ENCODE results near the gene NPHS1.
"Not testable (repeated sequence)": the region's sequence is repeated elsewhere in the genome, so short reads cannot be mapped to it uniquely, and the experiment has no call there.

Gene NPHS1

DNA sequence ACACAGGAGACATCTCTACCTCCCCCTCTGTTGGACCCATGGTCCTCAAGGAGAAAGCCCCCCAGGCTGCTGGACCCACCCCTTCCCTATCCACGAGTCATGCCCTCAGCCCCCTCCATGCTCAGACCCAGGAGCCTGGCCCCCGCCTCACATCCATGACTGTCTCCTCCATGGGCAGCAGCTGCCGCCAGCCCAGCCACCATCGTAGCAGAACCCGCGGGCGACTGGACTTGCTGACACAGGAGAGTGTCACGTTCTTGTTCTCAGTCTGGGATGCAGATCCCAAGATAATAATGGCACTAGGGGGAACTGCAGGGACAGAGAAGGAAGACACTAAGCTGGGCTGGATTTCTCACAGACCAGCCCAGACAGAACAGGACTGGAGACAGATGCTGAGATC is 3.8 kb downstream of the NPHS1 start:
- DNase-seq = no peak

DNA sequence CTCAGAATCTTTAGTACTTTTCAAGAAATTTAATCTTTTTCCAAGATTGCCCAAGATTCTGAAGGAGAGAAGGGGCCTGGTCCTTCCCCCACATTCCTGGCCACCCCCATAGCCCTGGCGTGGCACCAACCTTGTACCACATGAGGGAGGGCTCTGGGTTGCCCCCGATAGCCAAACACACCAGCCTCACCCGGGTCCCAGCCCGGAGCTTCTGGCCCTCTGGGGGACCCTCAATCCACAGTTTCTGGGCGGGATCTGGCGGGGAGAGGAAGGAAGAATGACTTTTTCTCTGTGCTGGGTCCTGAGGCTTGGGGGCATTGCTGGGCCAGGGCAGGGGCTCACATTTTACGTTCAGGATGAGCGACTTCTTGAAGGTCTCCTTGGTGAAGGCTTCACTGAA is 4.4 kb downstream of the NPHS1 start:
- no peak for DNase-seq

DNA sequence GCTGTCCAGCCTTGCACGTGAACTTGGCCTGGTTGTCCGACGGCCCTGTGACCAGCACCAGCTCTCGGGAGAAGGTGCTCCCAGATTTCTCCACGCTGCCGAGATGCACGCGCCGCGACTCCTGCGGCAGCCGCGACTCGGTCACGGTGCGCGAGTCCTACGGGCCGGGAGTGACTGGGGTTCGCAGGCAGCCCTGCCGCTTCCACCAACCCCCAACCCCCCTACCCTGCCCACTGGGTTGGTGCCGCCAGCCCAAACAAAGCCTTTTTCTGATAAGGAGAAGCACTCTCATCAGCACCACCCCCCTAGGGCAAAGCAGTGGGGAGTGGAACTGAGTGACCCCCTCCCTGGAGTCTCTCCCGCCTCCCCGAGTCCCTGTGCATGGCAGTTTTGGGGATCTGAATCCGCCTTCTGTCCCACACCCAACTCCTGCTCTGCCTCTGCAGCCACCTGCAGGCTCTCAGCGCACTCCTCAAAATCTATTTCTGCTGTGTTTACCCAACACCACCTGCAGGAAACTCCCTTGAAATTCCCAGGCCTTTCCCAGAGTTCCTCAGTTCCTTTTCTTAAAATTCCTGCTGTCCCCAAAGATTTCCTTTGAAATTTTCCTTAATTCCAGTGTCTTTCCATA is 6.2 kb downstream of the NPHS1 start:
- DNase-seq = no peak

DNA sequence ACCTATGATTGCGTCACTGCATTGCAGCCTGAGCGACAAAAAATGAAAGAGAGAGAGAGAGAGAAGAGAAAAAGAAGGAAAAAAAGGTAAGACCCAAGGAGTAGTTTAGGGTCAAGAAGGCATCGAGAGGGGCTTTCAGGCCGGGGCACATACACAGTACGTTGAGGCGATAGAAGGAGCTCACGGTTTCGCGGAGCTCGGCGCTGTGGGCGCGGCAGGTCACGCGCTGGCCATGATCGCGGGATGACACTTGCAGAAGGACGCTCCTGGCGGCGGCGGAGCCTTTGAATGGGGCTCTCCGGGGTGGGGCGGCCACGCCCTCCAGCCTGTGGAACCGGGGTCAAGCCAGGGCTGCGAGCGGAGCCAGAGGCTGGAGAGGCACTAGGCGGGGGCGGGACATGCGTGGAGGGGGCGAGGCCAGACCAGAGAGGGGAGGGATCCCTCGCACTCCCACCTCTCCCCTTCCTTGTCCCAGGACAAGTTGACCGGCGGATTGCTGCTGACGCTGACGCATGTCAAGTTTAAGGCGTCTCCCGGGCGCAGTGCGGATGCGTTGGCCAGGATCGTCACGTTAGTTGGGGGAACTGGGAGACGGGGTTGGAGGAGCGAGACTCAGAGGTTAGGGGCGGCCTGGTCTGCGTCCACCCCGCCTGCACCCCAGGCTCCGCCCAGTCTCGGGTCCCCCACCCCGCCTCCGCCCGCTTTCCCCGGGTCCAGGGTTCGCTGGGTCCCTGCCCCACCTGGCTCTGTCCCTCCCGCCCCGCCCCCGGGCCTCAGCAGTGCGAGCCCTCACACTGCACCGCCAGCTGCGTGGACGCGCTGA is 6.9 kb downstream of the NPHS1 start:
- DNase-seq = no peak

DNA sequence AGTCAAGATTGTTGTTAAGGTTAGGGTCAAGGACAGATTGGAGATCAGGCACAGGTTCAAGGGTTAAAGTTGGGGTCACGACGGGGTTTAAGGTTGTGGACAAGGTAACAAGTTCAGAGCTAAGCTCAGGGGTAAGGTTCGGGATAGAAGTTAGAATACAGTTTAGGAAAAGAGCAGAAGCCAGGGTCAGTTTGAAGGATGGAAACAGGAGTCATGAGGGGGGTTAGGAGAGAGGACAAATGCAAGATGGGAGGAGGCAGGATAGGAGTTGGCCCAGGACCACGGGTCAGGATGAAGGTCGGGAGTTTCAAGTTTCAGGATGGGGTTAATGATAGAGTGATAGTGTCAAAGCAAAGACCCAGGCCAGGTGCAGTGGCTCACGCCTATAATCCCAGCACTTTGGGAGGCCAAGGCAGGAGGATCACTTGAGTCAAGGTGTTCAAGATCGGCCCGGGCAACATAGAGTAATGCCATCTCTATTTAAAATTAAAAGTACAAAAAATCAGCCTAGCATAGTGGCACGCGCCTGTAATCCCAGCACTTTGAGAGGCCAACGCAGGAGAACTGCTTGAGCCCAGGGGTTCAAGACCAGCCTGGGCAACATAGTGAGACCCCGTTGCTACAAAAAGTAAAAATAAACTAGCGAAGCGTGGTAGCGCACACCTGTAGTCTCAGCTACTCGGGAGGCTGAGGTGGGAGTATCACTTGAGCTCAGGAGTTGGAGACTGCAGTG is 7.7 kb downstream of the NPHS1 start:
- DNase-seq = no peak

DNA sequence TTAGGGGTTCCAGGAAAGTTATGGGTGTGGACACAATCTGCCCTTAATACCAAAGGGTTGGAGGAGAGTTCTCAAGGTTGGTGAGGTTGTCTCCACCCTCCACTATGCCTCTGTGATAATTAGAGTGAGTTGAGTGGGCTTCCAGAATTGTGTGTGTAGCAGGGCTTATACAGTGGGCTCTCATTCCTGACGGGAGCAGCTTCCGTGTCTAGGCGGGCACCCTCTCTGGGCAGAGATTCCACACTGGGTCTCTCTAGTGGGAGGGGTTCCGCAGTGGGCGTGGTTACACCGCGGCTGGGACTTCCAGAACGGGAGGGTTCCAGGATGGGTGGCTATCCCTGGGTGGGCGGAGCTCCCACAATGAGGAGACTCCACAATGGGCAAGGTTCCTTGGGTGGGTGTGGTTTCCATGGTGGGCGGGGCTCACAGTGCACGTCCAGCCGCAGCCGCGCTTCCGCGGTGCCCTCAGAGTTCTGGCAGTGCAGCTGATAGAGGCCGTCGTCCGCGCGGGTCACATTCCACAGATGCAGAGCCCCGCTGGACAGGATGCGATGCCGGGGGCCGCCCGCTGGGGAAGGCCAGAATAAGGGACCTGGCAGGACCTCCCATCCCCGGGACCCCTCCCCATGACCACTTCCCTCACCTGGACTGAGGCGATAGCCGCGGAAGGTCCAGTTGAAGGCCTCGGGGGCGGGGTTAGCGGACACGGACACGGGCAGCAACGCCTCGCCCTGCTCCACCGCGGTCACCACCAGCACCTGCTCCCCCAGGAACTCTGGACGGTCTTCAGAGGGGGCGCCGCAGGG is 8.4 kb downstream of the NPHS1 start:
- DNase-seq = no peak

DNA sequence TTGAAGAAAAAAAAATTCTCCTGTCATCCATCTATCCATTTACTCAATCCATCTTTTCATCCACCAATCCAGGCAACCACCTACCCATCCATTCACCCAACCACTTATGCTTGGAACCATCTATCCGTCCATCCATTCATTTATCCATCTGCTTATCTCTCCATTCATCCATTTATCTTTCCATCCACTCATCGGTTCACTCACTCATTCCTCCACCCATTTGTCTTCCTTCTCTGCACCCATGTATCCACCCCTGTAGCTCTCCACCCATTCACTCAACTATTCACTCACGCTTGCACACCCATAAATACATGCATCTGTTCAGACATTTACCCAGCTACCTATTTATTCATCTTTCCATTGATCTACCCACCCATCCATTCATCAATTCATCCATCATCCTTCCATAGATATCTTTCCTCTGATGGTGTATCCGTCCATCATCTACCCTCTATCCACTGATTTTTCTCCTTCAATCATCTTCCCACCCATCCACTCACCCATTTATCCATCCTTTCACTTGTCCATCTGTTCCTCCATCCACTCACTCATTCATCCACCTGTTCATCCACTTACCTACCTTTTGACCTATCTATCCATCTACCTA is 9.5 kb downstream of the NPHS1 start:
- DNase-seq = no peak

DNA sequence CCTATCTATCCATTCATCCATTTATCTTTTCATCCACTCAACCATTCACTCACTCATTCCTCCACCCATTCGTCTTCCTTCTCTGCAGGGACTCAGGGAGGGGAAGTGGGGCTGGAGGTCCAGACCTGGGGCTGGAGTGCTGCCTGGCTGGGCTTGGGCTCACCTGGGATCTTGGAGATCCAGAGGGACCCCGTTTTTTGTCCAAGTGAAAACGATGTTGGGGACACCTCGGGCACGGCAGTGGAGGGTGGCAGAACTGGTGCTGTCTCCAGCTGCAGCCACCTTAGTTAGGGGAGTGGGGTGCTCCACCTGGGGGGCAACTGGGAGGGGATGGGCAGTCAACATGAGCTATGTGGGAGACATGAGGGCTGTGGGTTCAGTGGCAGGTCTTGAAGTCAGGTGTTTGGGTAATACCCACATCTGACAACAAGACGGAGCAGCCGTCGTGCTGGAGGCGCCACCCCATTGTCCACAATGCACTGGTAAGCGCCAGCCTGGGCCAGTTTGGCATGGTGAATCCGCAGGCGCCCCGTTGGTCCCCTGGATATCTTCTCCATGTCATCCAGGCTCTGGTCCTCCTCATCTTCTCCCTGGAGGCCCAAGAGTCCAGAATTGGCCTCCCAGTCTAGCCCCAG is 10.2 kb downstream of the NPHS1 start:
- DNase-seq = no peak

DNA sequence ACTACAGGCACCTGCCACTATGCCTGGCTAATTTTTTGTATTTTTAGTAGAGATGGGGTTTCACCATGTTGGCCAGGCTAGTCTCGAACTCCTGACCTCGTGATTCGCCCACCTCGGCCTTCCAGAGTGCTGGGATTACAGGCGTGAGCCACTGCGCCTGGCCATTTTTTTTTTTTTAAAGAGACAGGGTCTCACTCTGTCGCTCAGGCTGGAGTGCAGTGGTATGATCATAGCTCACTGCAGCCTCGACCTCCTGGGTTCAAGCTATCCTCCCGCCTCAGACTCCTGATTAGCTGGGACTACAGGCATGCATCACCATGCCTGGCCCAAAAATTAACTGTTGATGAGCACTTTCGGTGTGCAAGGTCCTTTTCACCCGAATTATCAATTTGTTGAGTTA is 16.2 kb downstream of the NPHS1 start:
- DNase-seq = not testable (repeated sequence)

DNA sequence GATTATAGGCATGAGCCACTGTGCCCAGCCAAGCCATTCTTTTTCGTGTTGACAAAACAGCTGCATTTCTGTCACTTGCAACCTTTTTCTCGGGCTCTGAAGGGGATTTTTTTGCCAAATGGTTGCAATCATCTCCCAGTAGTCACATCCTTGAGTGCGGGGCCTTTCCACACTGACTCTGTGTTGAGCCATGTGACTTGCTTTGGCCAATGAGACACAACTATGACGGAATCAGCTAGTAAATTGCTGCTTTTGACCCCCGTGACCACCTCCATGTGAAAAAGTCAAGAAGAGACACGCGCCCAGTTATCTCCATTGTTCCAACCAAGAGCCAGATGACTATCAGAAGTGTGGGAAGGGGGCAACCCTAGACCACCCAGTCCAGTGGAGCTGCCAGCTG is 18.3 kb downstream of the NPHS1 start:
- DNase-seq = no peak

DNA sequence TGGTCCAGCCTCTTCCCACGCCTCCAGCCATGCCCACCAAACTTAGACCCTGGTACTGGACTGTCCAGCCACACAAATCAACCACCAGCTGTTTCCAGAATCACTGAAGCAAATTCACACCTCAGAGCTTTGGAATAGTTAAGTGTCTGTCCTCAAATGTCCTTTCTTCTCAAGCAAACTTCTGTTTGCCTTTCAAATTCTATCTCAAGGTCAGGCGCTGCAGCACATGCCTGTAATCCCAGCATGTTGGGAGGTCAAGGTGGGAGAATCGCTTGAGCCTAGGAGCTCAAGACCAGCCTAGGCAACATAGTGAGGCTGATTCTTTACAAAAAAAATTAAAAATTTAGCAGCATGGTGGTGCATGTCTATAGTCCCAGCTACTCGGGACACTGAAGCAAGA is 20.2 kb downstream of the NPHS1 start:
- no peak for DNase-seq

DNA sequence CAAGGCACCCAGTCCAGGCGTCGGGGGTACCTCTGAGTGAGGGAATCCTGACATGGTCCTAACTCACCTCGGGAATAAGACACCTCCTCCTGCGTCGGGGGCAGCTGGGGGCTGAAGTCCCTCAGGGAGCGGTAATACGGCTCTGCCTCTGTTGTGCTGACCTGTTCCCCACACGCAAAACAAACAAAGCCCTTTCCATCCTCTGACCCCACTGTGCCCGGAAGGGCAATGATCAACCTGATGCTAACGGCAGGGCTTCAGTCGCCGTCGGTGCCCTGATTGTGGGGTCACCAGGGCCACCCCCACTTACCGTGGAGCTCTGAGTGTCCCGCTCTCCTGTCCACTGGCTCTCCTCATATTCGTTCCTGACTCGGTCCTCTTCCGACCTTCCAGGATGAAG is 21.3 kb downstream of the NPHS1 start:
- no peak for DNase-seq

DNA sequence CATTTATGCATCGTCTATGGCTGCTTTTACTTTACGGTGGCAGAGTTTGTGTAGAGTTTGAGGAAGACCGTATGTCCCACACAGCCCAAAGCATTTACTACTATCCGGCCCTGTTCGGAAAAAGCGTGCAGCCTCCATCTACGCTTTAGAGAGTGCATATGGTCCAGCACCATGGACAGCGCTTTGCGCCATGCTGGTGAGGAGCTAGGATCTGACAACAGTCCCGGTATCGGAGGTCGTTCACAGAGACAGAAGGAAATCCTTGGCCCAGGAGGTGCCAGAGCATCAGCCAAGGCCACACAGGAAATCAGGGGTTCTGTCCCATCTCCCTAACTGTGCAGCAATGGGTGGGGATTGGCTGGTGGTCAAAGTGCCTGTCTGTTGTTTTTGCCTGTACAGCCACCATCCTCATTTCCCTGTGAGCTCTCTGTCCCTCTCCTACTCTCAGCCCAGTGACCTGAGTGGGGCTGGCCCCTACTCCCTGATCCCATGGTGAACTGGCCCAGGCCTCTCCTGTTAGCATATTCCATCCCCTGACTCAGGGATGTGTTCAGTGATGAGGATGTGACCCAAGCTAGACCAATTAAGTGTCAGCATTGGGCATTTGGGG is 23.5 kb downstream of the NPHS1 start:
- peak in 1 of 2 donors; percentile 41 for DNase-seq

DNA sequence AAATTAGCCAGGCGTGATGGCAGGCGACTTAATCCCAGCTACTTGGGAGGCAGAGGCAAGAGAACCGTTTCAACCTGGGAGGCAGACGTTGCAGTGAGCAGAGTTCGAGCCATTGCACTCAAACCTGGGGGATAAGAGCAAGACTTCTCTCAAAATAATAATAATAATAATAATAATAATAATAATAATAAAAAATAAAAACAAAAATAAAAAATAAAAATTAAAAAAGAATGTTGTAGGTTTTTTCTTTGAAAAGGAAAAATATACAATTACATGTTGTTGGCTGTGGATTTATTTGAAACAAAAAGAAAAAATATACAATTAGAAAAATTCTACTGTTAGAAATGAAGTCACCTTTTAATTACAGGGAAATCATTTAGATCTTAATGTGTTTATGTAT is 28.2 kb downstream of the NPHS1 start:
- DNase-seq = no peak

DNA sequence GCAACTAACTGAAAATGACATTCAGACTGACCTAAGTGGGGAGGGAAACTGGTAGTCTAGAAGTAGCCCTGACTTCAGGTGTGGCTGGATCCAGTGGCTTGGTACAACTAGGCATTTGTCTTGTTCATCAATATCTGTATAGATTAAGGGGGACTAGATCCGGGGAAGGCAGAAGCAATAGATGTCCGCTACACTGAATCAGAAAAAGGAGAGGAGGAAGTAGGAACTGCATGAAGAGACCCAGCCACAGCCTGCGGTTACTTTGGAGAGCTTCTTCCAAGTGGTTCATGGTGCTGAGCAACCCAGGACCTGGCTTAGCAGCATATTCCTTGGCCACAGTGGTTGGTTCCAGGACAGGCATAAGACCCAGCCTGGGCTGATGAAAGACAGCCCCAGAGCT is 29.7 kb downstream of the NPHS1 start:
- no peak for DNase-seq

DNA sequence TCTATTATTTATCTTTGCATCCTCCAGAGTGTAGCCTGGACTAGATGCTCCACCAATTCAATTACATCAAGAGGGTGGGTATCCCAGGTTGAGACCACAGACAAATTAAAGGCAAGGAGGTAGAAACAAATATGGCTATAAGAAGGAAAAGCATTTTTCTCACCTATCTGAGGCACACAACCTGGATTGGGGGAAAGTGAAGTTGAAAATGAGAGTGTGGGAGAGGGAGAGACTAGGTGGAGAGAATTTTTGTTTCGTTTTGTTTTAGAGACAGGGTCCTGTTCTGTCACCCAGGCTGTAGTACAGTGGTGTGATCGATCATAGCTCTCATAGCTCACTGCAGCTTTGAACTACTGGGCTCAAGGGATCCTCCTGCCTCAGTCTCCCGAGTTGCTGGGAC is 33.9 kb downstream of the NPHS1 start:
- no peak for DNase-seq

DNA sequence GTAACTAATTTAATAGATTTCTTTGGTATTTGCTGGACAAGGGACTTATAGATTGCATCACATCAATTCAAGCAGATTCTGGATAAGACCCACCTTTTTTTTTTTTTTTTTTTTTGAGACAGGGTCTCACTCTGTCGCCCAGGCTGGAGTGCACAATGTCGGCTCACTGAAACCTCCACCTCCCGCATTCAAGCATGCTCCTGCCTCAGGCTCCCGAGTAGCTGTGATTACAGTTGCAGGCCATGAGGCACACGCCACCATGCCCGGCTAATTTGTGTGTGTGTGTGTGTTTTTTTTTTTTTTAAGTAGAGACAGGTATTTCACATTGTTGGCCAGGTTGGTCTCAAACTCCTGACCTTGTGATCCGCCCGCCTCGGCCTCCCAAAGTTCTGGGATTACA is 35.5 kb downstream of the NPHS1 start:
- no peak for DNase-seq

DNA sequence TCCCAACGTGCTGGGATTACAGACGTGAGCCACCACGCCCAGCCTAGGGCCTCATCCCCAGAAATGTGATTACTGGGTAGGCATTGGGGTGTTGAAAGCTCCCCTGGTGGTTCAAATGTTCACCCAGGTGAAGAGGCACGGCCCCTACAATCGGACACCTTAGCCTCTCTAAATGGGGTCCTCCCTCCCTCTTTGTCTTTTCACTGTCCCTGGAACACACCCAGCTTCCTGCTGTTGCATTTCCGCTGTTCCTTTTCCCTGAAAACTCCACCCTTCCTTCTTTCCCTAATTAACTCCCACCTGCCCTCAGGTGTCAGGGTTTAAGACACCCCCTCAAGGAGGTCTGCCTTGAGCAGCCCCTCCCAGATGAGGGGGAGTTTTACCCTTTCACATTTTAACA is 36.0 kb downstream of the NPHS1 start:
- no peak for DNase-seq

DNA sequence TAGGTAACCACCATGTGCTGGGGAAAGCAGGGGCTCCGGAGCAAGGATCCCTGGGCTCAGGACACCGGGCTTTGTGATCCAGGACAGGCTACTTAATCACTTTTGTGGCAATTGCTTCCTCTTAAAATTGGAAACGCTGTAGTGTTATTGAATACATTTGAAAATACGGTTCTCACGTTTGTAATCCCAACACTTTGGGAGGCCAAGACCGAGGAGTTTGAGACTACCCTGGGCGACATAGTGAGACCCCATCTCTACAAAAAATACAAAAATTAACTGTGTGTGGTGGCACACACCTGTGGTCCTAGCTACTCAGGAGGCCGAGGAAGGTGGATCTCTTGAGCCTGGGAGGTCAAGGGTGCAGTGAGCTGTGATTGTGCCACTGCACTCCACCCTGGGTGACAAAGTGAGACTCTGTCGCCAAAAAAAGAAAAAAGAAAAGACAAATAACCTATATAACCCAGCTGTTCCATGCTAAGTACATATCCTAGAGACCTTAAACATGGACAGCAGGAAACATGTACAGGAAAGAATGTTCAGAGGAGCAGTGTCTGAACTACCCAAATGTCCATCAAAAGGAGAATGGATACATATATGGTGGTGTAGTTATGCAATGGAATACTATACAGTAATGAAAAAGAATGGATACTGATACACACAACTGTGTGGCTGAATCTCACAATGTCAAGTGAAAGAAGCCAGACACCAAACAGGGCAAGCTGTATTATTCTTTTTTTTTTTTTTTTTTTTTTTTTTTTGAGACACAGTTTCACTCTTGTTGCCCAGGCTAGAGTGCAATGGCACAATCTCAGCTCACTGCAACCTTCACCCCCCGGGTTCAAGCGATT is 39.0 kb downstream of the NPHS1 start:
- no peak for DNase-seq

DNA sequence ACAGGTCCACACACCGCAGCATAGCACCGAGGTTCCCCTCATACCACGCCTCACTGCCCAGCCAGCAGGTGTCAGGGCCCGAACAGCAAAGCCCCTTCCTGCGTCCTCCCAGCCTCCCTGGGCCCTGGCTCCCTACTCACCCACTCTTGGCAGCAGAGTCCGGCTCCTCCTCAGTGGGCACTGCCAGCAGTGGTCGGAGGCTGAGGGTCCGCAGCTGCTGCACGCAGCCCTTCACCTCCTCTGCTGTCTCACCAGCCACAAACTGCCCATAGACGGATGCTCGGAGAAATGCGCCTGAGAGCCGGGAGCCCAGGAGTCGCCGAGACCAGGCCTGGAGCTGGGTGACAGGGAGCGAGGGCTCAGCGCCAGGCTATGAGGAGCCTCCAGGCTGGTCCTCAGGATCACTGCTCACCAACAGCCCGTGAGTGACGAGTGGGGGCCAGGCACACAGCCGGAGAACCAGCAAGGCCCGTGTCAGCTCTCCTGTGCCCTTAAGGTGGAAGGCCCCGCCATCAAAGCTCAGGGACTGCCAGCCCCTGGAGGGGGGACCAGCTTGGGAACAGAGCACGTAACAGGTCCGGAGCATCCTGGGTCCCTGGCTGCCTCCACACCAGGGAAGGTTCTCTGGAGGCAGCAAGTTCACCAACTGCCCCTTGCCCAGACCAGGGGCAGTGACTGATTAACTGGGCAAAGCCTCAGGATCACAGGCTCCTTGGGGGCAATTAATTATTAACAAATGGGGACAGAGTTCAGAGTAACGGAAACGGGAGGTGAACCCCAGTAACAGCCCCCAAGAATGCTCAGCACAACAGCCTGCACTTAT is 39.9 kb downstream of the NPHS1 start, which contains the start of gene PRODH2:
Gene PRODH2, minus strand, starts transcription at position 626 of the 823 bp plus-strand sequence. Its CDS starts 40 bp downstream, at position 586.
- DNase-seq = no peak

All from CD4-positive, alpha-beta T cell treated with Interferon alpha-2 for 1 hour (primary cell).